ENCODE data around the gene ADRA2C. TPM values are rescaled to one million over a fixed set of nuclear protein-coding genes. Genes with fewer than 3 reads are reported as not detected.

The ADRA2C gene
- total RNA-seq, 6 experiments from 2014 or later = 0.17 to 0.81 (median 0.65) TPM; not detected in 1

GRCh38 chr4:3783693-3784306 is 17.6 kb downstream of the ADRA2C start:
- Histone ChIP-seq H3K27me3 (no peaks in the 10 kb centered on the region), H3K4me1 (peaks cover 0 to 32% (median 11%) of the 10 kb centered on the region in 4 donors), H3K36me3 (no peaks in the 10 kb centered on the region), H3K9me3 (no peaks in the 10 kb centered on the region), H3K4me3 (no peak overlapping the region), H3K27ac (no peak overlapping the region)
- WGBS (ENCODE audit: insufficient coverage, low coverage, low lambda C conversion rate, missing lambda C conversion rate) = 38% methylated on average over 6 of the region's 27 CpGs
- ATAC-seq = peak; percentile 31 to 40 (median 38)
- TF ChIP-seq POLR2A (IDR thresholded peaks at IDR 0.05) = no peak
- peak; percentile 27 to 51 (median 38) for TF ChIP-seq CTCF (IDR thresholded peaks at IDR 0.05)
- no peak for DNase-seq
- intact Hi-C loops (cut with DNase I) = no loop called here

GRCh38 chr4:3784454-3785291 is 18.5 kb downstream of the ADRA2C start:
- Histone ChIP-seq H3K4me1 (peaks cover 0 to 32% (median 11%) of the 10 kb centered on the region in 4 donors), H3K9me3 (no peaks in the 10 kb centered on the region), H3K36me3 (no peaks in the 10 kb centered on the region), H3K4me3 (no peak overlapping the region), H3K27me3 (no peaks in the 10 kb centered on the region), H3K27ac (no peak overlapping the region)
- whole genome bisulfite sequencing (ENCODE audit: insufficient coverage, low coverage, low lambda C conversion rate, missing lambda C conversion rate) = 36% methylated on average over 16 of the region's 23 CpGs
- intact Hi-C loops (cut with DNase I) = loop anchor here in 1 of 2 donors (5.0 kb wide), 1 partner anchor 43 kb away; no protein-coding TSS in a partner anchor
- TF ChIP-seq CTCF (IDR thresholded peaks at IDR 0.05) = no peak
- no peak for TF ChIP-seq POLR2A (IDR thresholded peaks at IDR 0.05)
- ATAC-seq (peak; percentile 23 to 57 (median 53)), DNase-seq (no peak)

GRCh38 chr4:3785292-3785565 is 19.0 kb downstream of the ADRA2C start:
- H3K27me3 ChIP-seq = no peaks in the 10 kb centered on the region

More at GRCh38 chr4:3785292-3785565, 19.0 kb downstream of the ADRA2C start:
- no peaks in the 10 kb centered on the region for H3K36me3 ChIP-seq
- peaks cover 0 to 32% (median 11%) of the 10 kb centered on the region in 4 donors for H3K4me1 ChIP-seq
- H3K9me3 ChIP-seq = no peaks in the 10 kb centered on the region
- no peak overlapping the region for H3K27ac ChIP-seq
- WGBS (ENCODE audit: insufficient coverage, low coverage, low lambda C conversion rate, missing lambda C conversion rate) = 80% methylated on average over 3 of the region's 8 CpGs
- intact Hi-C loops (cut with DNase I) = loop anchor here in 1 of 2 donors (5.0 kb wide), 1 partner anchor 42 kb away; no protein-coding TSS in a partner anchor
- DNase-seq (no peak), ATAC-seq (no peak)
- TF ChIP-seq CTCF (IDR thresholded peaks at IDR 0.05) = no peak
- TF ChIP-seq POLR2A (IDR thresholded peaks at IDR 0.05) = no peak
- no peak overlapping the region for H3K4me3 ChIP-seq

Data from right lobe of liver (tissue), 6 donors.